ENCODE data around the gene MPPE1.

- TF ChIP-seq, protein P1, sequence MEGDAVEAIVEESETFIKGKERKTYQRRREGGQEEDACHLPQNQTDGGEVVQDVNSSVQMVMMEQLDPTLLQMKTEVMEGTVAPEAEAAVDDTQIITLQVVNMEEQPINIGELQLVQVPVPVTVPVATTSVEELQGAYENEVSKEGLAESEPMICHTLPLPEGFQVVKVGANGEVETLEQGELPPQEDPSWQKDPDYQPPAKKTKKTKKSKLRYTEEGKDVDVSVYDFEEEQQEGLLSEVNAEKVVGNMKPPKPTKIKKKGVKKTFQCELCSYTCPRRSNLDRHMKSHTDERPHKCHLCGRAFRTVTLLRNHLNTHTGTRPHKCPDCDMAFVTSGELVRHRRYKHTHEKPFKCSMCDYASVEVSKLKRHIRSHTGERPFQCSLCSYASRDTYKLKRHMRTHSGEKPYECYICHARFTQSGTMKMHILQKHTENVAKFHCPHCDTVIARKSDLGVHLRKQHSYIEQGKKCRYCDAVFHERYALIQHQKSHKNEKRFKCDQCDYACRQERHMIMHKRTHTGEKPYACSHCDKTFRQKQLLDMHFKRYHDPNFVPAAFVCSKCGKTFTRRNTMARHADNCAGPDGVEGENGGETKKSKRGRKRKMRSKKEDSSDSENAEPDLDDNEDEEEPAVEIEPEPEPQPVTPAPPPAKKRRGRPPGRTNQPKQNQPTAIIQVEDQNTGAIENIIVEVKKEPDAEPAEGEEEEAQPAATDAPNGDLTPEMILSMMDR (IDR thresholded peaks at IDR 0.05; ENCODE audit: low read depth, low read length) = no peak
- no peak for TF ChIP-seq EZH2phosphoT487 (IDR thresholded peaks at IDR 0.05; ENCODE audit: low read depth)
Observed at GRCh38 chr18:11851146-11851805, 56.8 kb downstream of the MPPE1 start, which contains the start of gene CHMP1B.

All from OCI-LY3 (cell line).